ENCODE measurements around the gene LSP1.
"Not testable (repeated sequence)": the region's sequence is repeated elsewhere in the genome, so short reads cannot be mapped to it uniquely, and the experiment has no call there.

Gene LSP1

GRCh38 chr11:1864831-1865665 lies 12.2 kb downstream of the LSP1 start:
- DNase-seq (ENCODE audit: low read depth), result no peak

DNA sequence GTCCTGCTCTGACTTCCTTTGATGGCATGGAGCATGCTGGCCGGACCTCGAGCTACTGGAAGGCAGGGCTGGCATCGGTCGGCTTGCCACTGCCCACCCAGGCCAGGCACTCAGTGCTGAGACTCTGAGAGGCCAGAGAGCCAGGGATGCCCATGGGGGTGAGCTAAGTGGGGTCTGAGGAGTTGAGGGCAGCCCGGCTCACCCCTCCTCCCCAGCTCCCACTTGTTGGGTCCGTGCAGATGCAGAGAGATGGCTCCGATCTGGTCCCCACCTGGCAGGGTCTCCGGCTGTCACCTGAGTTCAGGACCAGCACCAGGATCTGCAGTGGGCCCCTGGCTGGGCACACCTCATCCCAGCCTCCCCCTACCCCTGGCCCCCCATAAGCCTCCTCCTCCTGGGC lies 13.3 kb downstream of the LSP1 start:
- no peak for DNase-seq (ENCODE audit: low read depth)

DNA sequence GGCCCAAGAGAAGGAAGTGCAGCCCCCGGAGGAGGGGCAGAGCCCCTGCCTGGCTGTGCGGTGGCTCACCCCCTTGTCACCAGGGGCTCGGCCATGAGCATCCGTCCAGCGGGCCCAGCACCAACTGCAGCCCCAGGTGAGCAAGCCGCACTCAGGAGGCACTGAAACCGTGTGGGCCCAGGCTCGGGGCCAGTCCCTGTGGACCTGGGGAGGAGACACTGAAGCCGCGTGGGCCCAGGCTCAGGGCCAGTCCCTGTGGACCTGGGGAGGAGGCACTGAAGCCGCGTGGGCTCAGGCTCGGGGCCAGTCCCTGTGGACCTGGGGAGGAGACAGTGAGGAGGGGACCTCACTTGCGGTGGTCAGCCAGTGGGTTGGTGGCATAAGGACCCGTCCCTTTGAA lies 13.9 kb downstream of the LSP1 start:
- no peak for DNase-seq (ENCODE audit: low read depth)

GRCh38 chr11:1867381-1867780 lies 14.5 kb downstream of the LSP1 start:
- no peak for DNase-seq (ENCODE audit: low read depth)

GRCh38 chr11:1868056-1868635 lies 15.3 kb downstream of the LSP1 start:
- DNase-seq (ENCODE audit: low read depth), result no peak

- DNase-seq (ENCODE audit: low read depth), result no peak
Measured at GRCh38 chr11:1868636-1869291, 15.9 kb downstream of the LSP1 start.

DNA sequence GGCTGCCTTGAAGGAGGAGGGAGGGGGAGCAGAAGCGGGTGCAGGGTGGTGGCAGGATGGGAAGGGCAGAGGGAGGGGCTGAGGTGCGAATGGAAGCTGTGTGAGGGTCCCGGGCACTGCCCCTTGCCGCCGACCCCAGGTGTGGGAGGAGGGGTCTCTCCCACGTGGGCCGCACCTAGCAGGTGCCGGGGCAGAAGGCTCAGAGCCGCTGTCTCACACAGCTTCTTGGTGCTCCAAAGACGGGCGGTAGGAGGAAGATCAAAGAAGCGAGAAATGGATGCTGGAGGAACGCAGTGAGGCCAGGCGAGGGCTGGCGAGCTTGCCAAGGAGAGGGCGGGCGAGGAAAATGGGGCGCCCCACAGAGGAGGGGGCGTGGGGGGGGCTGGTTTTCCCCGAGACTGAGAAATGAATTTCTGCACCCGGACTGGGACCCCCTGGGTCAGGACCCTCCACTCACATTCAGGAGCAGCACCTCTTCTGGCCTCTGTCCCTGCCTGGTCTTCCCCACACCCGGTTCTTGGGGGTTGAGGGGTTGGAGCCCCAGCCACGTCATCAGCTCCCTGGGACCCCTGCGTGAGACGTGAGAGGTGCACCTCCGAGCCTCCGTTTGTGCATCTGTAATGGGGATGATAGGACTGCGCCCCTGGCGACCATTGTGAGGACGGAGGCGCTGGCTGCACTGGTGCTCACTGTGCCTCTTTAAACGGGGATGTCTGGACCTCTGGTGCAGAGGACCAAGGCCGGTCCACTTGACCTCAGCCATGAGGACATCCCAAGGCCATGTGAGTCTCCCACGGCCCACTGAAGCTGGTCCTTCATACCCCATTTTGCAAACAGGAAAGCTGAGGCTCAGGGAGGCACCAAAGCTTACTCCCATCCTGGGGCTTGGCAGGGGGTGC lies 16.8 kb downstream of the LSP1 start:
- no peak for DNase-seq (ENCODE audit: low read depth)

DNA sequence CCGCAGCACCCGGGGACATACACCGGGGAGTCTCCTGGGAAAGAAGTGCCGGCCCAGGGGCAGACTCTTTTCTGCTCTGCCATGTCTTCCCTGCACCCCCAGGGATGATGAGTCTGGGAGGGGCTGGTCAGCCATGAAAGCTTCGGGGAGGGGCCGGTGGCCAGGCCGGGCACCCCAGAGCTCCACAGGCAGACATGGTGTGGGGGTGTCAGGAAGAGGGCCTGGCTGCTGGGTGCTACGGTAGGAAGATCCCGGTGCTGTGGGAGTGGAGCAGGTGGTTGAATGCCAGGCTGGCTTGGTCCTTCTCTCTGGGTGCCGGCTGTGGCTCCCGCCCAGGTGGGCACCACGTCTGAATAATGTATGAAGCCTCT lies 17.4 kb downstream of the LSP1 start:
- DNase-seq (ENCODE audit: low read depth), result no peak

DNA sequence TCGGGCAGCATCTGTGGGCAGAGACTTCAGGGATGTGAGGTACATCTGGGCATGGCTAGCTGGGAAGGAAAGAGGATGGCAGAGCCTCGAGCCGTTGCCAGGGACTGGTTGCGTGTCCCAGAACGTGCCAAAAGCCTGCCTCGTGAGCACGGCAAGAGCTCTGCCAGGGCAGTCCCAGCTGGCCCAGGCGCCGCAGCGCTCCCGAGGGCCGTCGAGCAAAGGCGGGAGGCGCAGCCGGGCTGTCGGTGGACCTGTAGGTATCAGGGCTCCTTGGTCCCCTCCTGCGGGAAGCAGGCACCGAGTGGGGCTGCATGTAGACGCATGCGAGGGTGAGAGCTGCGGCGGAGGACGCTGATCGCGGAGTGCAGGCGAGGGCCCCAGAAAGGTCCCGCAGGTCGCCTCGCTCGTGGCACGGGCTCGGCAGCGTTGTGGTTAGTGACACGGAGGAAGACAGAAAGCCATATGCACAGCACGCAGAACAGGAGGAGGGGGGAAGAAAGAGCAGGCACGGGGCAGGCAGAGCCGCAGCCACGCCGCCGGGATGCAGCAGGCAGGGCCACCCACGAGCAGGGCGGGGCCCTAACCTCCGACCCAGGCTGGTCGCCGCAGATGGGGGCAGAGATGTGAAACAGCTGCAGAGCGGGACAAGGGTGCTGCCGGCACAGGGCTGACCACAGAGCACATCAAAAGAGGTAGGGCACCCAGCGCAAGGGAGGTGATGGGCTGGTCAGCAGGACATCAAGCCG lies 18.0 kb downstream of the LSP1 start:
- no peak for DNase-seq (ENCODE audit: low read depth)

DNA sequence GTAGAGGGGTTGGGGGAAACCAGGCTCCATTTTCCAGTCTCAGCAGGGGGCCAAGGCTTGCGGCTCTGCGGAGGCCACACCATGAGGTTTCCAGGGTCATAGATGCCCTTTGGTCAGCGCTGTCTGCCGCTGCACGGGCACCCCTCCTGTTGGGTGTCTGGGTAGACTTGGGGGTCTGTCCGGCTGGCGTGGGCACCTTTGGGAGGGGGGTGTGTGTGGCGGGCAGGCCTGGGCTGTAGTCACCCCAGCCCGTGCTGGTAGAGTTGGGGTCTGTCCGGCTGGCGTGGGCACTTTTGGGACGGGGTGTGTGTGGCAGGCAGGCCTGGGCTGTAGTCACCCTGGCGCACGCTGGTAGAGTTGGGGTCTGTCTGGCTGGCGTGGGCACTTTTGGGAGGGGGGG lies 18.6 kb downstream of the LSP1 start:
- no peak for DNase-seq (ENCODE audit: low read depth)

DNA sequence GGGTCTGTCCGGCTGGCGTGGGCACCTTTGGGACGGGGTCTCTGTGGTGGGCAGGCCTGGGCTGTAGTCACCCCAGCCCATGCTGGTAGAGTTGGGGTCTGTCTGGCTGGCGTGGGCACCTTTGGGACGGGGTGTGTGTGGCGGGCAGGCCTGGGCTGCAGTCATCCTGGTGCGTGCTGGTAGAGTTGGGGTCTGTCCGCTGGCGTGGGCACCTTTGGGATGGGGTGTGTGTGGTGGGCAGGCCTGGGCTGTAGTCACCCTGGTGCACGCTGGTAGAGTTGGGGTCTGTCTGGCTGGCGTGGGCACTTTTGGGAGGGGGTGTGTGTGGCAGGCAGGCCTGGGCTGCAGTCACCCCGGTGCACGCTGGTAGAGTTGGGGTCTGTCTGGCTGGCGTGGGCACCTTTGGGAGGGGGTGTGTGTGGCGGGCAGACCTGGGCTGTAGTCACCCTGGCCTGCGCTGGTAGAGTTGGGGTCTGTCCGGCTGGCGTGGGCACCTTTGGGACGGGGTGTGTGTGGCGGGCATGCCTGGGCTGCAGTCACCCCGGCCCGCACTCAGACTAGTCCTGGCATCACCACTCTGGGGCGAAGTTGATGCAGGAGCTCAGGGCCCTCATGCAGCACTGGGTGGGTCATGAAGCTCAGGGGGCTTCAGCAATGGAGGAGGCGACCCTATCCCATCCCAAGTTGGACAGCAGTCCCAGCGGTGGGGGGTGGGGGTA lies 19.5 kb downstream of the LSP1 start:
- DNase-seq (ENCODE audit: low read depth), result no peak

DNA sequence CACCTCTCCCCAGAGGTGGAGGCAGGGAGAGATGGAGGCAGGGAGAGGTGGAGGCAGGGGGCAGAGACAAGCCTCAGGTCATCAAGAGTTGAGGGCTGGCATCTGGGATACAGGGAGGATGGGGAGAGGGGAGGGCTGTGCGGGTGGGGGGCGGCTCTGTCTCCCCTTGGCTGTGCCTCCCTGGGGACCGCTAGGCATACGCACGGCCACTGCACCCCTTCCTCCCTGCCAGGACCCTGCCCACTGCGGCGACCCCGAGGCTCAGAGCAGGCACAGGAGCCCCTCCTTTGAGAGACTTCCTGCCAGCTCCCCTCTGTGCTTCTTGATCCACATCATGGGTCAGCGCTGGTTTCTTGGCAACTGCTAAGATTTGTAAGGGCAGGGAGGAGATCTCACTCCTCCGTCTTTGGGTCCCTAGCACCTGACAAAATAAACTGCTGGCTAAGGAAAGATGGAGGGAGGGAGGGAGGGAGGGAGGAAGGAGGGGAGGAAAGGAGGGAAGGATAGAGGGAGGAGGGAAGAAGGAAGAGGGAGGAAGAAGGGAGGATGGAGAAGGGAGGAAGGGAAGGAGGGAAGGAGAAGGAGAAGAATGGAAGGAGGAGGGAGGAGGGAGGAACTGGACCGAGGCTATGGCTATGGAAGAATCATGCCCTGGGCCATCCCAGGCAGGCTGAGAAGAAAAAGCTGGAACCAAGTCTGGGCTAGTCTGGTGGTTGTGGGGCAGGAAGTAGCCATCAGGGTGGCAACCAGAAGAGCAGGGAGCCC lies 20.3 kb downstream of the LSP1 start:
- DNase-seq (ENCODE audit: low read depth), result no peak

GRCh38 chr11:1873813-1874150 lies 20.9 kb downstream of the LSP1 start:
- not testable (repeated sequence) for DNase-seq (ENCODE audit: low read depth)

GRCh38 chr11:1874441-1875092 lies 21.7 kb downstream of the LSP1 start:
- not testable (repeated sequence) for DNase-seq (ENCODE audit: low read depth)

GRCh38 chr11:1875093-1875850 lies 22.4 kb downstream of the LSP1 start:
- no peak for DNase-seq (ENCODE audit: low read depth)

DNA sequence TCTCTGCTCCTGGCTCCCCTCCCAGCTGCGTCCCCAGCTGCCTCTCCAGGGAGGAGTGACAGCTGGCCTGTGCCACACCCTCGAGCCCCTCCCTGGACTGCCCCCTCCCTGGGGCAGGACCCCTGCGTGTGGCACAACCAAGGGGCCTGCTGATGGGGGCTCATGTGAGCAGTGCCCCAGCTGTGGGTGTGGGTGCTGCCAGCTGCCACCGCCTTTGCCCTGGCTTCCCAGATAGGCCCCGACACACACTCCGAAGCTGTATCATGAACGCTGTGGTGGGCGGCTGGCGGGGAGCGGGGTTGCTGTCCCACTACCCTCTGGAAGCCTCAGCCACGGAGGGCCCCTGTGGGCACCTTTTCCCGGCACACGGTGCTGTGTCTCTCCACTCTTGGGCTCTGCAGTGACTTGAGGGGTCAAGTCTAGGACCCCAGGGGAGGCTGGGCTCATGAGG lies 23.0 kb downstream of the LSP1 start:
- not testable (repeated sequence) for DNase-seq (ENCODE audit: low read depth)

- no peak for DNase-seq (ENCODE audit: low read depth)
Measured at GRCh38 chr11:1876361-1877063, 23.6 kb downstream of the LSP1 start.

All from non-pigmented ciliary epithelial cell (primary cell).